A549 (cell line): ENCODE results near the gene GRID1. TPM values are rescaled to one million over a fixed set of nuclear protein-coding genes. Genes with fewer than 3 reads are reported as not detected.

Experiments used
- ATAC-seq, 2 experiments: fragments of 200-7000 bp in 1 of 2; fragments of >200 bp in 1 of 2; cut with Nextera tagmentation in 1 of 2; cut with Tn5 transposase in 1 of 2; 3 replicates each; pipeline versions ENCODE4 v1.8.0 to v1.9.1; 2018 to 2020; ENCODE audit warnings: mild to moderate bottlenecking in 1 of 2, moderate library complexity in 1 of 2
- CTCF ChIA-PET: fragments of 300-600 bp; sonication (Branson Sonifier 250); formaldehyde crosslinking; extraction: SDS; loops from one replicate; lab custom pipeline; 2021; ENCODE audit warnings: antibody characterized with exemption, inconsistent platforms; lab: Yijun Ruan, JAX
- POLR2A ChIA-PET: fragments of 350-600 bp; formaldehyde crosslinking; extraction: SDS; loops from one replicate; lab custom pipeline; 2021; ENCODE audit warnings: antibody characterized with exemption, inconsistent platforms; lab: Yijun Ruan, JAX
- DNase-seq, 2 experiments: peaks; one replicate each; pipeline versions ENCODE4 v3.0.0 to v3.0.0-alpha.2; 2011 to 2016; ENCODE audit warnings: low read depth in 1 of 2, low spot score in 1 of 2
- FAIRE-seq: peaks from 2 replicates; lab custom pipeline; 2011; peaks lifted over from hg19 to GRCh38; lab: Jason Lieb, UNC
- H3K27ac ChIP-seq, 2 experiments: fragments of >200 bp; sonication (Bioruptor Twin); formaldehyde crosslinking; 3 replicates each; pipeline ENCODE4 v1.5.1; 2016 to 2017
- H3K4me1 ChIP-seq: fragments of >200 bp; sonication (Bioruptor Twin); formaldehyde crosslinking; 3 replicates; pipeline ENCODE4 v1.6.1; 2016
- H3K4me2 ChIP-seq: fragments of >200 bp; sonication (Bioruptor Twin); formaldehyde crosslinking; 3 replicates; pipeline ENCODE4 v1.6.1; 2016
- H3K4me3 ChIP-seq: fragments of >200 bp; sonication (Bioruptor Twin); formaldehyde crosslinking; 3 replicates; pipeline ENCODE4 v1.5.1; 2016
- H3K9me3 ChIP-seq: fragments of >200 bp; sonication (Bioruptor Twin); formaldehyde crosslinking; 3 replicates; pipeline ENCODE4 v1.6.1; 2016
- EP300 ChIP-seq, 2 experiments: fragments of >200 bp; sonication (Bioruptor Twin); formaldehyde crosslinking; IDR thresholded peaks; 2 replicates in 1 of 2; 3 replicates in 1 of 2; pipeline ENCODE4 v1.6.1; 2016 to 2017
- ESRRA ChIP-seq: fragments of 150-350 bp; IDR thresholded peaks from 2 replicates; pipeline ENCODE4 v1.6.1; 2014; ENCODE audit warnings: mild to moderate bottlenecking, low read length, borderline replicate concordance
- FOSB ChIP-seq: fragments of 250-450 bp; sonication (Bioruptor Pico); IDR thresholded peaks from 2 replicates; pipeline ENCODE4 v1.5.0; 2020; ENCODE audit warnings: mild to moderate bottlenecking, moderate library complexity
- FOSL2 ChIP-seq, 2 experiments: fragments of 450-650 bp in 1 of 2; fragments of >200 bp in 1 of 2; sonication (Bioruptor Twin) in 1 of 2; formaldehyde crosslinking; IDR thresholded peaks; 2 replicates each; pipeline versions ENCODE4 v1.5.0 to v1.6.1; 2016 to 2020; ENCODE audit warnings: mild to moderate bottlenecking in 1 of 2, moderate library complexity in 1 of 2
- FOXS1 ChIP-seq: fragments of 250-450 bp; sonication (Bioruptor Pico); IDR thresholded peaks from 2 replicates; pipeline ENCODE4 v1.5.0; 2020; ENCODE audit warnings: mild to moderate bottlenecking, moderate library complexity
- GATA3 ChIP-seq: IDR thresholded peaks from 2 replicates; pipeline ENCODE4 v1.6.1; 2012; ENCODE audit warnings: borderline replicate concordance
- HDAC2 ChIP-seq: fragments of 200-600 bp; sonication (generic); IDR thresholded peaks from 2 replicates; pipeline ENCODE4 v1.6.1; 2016
- HEYL ChIP-seq: fragments of 250-450 bp; sonication (Bioruptor Pico); IDR thresholded peaks from 2 replicates; pipeline ENCODE4 v1.8.0; 2021; ENCODE audit warnings: mild to moderate bottlenecking, moderate library complexity
- HOXB5 ChIP-seq: fragments of 250-450 bp; sonication (Bioruptor Pico); IDR thresholded peaks from 2 replicates; pipeline ENCODE4 v1.5.0; 2020; ENCODE audit warnings: mild to moderate bottlenecking, moderate library complexity
- KDM1A ChIP-seq: fragments of 200-600 bp; sonication (generic); IDR thresholded peaks from 2 replicates; pipeline ENCODE4 v1.6.1; 2016; ENCODE audit warnings: low read depth, mild to moderate bottlenecking
- KDM5A ChIP-seq: fragments of 200-600 bp; sonication (generic); IDR thresholded peaks from 2 replicates; pipeline ENCODE4 v1.6.1; 2016; ENCODE audit warnings: antibody characterized with exemption, mild to moderate bottlenecking
- MAFK ChIP-seq: fragments of 450-650 bp; IDR thresholded peaks from 2 replicates; pipeline ENCODE4 v1.6.1; 2014; ENCODE audit not compliant: partially characterized antibody
- MAZ ChIP-seq: fragments of 150-350 bp; IDR thresholded peaks from 2 replicates; pipeline ENCODE4 v1.6.1; 2014; ENCODE audit warnings: antibody characterized with exemption, low read depth, low read length, borderline replicate concordance
- NFE2L2 ChIP-seq: fragments of 150-350 bp; conservative IDR thresholded peaks from 2 replicates; pipeline ENCODE4 v1.6.1; 2014; ENCODE audit warnings: low read length
- NR3C1 ChIP-seq: fragments of >200 bp; sonication (Bioruptor Twin); formaldehyde crosslinking; IDR thresholded peaks from 3 replicates; pipeline ENCODE4 v1.6.1; 2017
- RAD21 ChIP-seq, 2 experiments: fragments of >200 bp in 1 of 2; sonication (Bioruptor Twin) in 1 of 2; formaldehyde crosslinking in 1 of 2; IDR thresholded peaks in 1 of 2; conservative IDR thresholded peaks in 1 of 2; 2 replicates in 1 of 2; 3 replicates in 1 of 2; pipeline ENCODE4 v1.6.1; 2012 to 2018; ENCODE audit warnings: inconsistent platforms in 1 of 2
- RFX5 ChIP-seq: fragments of 450-650 bp; IDR thresholded peaks from 2 replicates; pipeline ENCODE4 v1.7.1; 2014; ENCODE audit warnings: antibody characterized with exemption, mild to moderate bottlenecking, moderate library complexity
- SMC3 ChIP-seq: fragments of >200 bp; sonication (Bioruptor Twin); formaldehyde crosslinking; IDR thresholded peaks from 3 replicates; pipeline ENCODE4 v1.6.1; 2018; ENCODE audit warnings: inconsistent platforms
- TFCP2L1 ChIP-seq: fragments of 250-450 bp; sonication (Bioruptor Pico); IDR thresholded peaks from 2 replicates; pipeline ENCODE4 v1.5.0; 2021; ENCODE audit warnings: mild to moderate bottlenecking
- TP53 ChIP-seq: fragments of 250-450 bp; sonication (Bioruptor Pico); IDR thresholded peaks from 2 replicates; pipeline ENCODE4 v1.5.0; 2021; ENCODE audit warnings: mild to moderate bottlenecking, moderate library complexity
- WGBS: methylation state at CpG from one replicate; pipeline ENCODE4 v1.1.6; 2017; ENCODE audit errors: missing lambda C conversion rate; 5-methylcytosine and 5-hydroxymethylcytosine counted together
- polyA plus RNA-seq, 4 experiments: library from polyadenylated mRNA; depleted of rRNA in 3 of 4; stranded (reverse); fragments of >200 nt; fragmentation: RNase III in 1 of 4; extraction: RNeasy Plus Mini Kit Qiagen cat#74134 plus additional on column Dnase treatment in 1 of 4; gene quantifications; 2 replicates in 3 of 4; 3 replicates in 1 of 4; pipeline ENCODE4 v1.2.3, GENCODE V29; 2011 to 2017
- TF ChIP-seq, protein P1 (sequence below): fragments of >200 bp; sonication (Bioruptor Twin); formaldehyde crosslinking; IDR thresholded peaks from 3 replicates; pipeline ENCODE4 v1.5.1; 2016
- TF ChIP-seq, protein P2 (sequence below): fragments of 250-450 bp; sonication (Bioruptor Pico); IDR thresholded peaks from 2 replicates; pipeline ENCODE4 v1.5.0; 2020; ENCODE audit warnings: low read depth, mild to moderate bottlenecking, moderate library complexity
- TF ChIP-seq, protein P3 (sequence below): IDR thresholded peaks from 2 replicates; pipeline ENCODE4 v1.6.1; 2012; ENCODE audit warnings: low read depth, borderline replicate concordance

The GRID1 gene
- polyA plus RNA-seq, 2 of the 4 experiments (the other 2 are of a cell fraction) = 0.14 to 0.30 TPM

DNA sequence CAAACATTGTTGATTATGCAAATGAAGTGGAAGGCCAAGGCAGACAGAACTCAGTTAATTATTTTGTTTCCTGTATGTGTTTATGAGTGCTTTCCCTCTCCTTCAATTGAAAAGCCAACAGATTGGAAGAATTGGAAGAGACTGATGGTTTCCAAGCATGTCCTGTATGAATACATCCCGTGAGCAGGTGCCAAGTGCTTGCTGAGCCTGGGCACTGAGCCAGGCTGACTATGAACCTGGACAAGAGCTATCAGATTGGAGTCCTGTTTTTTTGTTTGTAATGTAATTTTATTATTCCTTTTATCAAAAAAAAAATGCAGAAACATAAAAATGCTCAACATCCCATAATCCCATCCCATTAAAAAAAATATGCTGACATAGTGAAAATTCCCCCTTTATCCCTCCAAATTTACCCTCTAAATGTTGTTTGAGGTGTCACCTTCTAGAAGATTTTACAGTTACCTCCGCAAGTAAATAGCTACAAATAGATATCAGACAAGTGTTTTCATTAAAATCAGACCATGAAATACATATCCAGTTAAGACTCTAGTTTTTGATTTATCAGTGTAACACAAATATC lies 449.5 kb downstream of the GRID1 start:
- H3K4me1 ChIP-seq = no peaks in the 10 kb centered on the region
- no peaks in the 10 kb centered on the region for H3K9me3 ChIP-seq
- ChIA-PET CTCF (interaction anchor here (0.6 to 1.2 kb wide), 2 partner anchors 110 to 1117 kb away, joined by 3 to 6 read pairs; no protein-coding TSS in a partner anchor), POLR2A (no interaction called here)
- H3K27ac ChIP-seq = no peak overlapping the region
- H3K4me3 ChIP-seq = no peak overlapping the region
- H3K4me2 ChIP-seq = no peak overlapping the region
- FAIRE-seq (no peak), DNase-seq (no peak), ATAC-seq (no peak)
- 41% methylated on average over 2 of the region's 2 CpGs for whole genome bisulfite sequencing
- TF ChIP-seq MAFK (peak; percentile 92), NFE2L2 (no peak)

DNA sequence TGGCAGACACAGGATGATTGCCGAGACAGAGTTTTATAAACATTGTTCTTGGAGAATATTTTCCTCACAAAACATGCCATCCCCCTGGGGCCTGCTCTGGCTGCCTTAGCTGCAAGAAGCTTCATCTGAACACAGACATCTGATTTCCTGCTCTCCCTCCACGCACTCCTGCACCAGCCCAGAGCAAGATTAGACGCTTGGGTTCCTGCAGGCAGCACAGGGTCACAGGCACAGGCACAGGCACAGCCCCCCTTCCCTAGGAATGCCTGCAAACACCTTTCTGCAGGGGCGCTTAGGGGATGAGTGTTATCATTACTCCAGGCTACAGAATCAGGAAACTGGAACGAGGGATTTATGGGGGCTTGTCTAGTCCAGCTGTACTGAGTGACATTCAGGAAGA lies 450.3 kb downstream of the GRID1 start:
- ATAC-seq (no peak), FAIRE-seq (no peak)

DNA sequence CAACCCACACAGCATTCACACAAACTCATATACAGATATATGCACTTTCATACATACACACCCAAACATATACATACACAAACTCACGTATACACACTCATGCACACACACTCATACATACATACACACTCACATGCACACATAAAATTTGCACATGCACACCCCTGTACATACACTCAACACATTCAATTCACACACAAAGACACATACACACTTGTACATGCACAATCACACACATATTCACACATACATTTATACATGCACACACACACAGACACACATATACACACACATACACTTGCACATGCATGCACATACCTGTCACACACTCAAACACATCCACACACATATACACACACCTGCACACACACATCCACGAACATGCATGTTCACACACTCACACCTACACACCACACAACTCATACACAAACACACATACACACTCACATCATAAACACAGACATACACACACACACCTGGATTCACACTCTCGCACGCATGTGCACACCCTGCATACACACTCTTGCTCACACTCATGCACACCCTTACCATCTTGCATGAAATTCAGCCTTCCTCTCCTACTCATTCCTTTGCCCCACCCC lies 451.2 kb downstream of the GRID1 start:
- Histone ChIP-seq H3K9me3 (no peaks in the 10 kb centered on the region), H3K4me2 (no peak overlapping the region), H3K4me1 (no peaks in the 10 kb centered on the region), H3K27ac (no peak overlapping the region), H3K4me3 (no peak overlapping the region)
- no peak for FAIRE-seq
- ChIA-PET POLR2A (no interaction called here), CTCF (no interaction called here)
- no peak for DNase-seq
- TF ChIP-seq KDM5A = no peak
- 52% methylated on average over 4 of the region's 4 CpGs for WGBS
- no peak for ATAC-seq

More for the DNA sequence above, 450.3 kb downstream of the GRID1 start:
- no peak overlapping the region for H3K27ac ChIP-seq
- no peak overlapping the region for H3K4me3 ChIP-seq
- H3K4me1 ChIP-seq = no peaks in the 10 kb centered on the region
- CTCF ChIA-PET = no interaction called here
- 29% methylated on average over 5 of the region's 5 CpGs for WGBS
- H3K9me3 ChIP-seq = no peaks in the 10 kb centered on the region
- POLR2A ChIA-PET = no interaction called here
- no peak overlapping the region for H3K4me2 ChIP-seq
- DNase-seq = no peak
- no peak for TF ChIP-seq ESRRA
- no peak for TF ChIP-seq RFX5
- no peak for TF ChIP-seq GATA3
- TF ChIP-seq MAZ = no peak
- no peak for TF ChIP-seq TP53 (CRISPR knock-in tag)
- TF ChIP-seq, protein P1, sequence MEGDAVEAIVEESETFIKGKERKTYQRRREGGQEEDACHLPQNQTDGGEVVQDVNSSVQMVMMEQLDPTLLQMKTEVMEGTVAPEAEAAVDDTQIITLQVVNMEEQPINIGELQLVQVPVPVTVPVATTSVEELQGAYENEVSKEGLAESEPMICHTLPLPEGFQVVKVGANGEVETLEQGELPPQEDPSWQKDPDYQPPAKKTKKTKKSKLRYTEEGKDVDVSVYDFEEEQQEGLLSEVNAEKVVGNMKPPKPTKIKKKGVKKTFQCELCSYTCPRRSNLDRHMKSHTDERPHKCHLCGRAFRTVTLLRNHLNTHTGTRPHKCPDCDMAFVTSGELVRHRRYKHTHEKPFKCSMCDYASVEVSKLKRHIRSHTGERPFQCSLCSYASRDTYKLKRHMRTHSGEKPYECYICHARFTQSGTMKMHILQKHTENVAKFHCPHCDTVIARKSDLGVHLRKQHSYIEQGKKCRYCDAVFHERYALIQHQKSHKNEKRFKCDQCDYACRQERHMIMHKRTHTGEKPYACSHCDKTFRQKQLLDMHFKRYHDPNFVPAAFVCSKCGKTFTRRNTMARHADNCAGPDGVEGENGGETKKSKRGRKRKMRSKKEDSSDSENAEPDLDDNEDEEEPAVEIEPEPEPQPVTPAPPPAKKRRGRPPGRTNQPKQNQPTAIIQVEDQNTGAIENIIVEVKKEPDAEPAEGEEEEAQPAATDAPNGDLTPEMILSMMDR = no peak
- no peak for TF ChIP-seq HDAC2
- no peak for TF ChIP-seq HEYL (CRISPR knock-in tag)
- TF ChIP-seq RAD21 (conservative IDR thresholded peaks at IDR 0.05 in 1 of 2, IDR thresholded peaks at IDR 0.05 in 1 of 2) = no peak
- TF ChIP-seq FOSL2 (IDR thresholded peaks at IDR 0.05) = no peak
- no peak for TF ChIP-seq FOSL2 (CRISPR knock-in tag; IDR thresholded peaks at IDR 0.05)
- TF ChIP-seq FOSB (CRISPR knock-in tag) = no peak
- no peak for TF ChIP-seq KDM1A
- TF ChIP-seq NR3C1 = no peak
- no peak for TF ChIP-seq SMC3
- no peak for TF ChIP-seq FOXS1
- TF ChIP-seq, protein P2, sequence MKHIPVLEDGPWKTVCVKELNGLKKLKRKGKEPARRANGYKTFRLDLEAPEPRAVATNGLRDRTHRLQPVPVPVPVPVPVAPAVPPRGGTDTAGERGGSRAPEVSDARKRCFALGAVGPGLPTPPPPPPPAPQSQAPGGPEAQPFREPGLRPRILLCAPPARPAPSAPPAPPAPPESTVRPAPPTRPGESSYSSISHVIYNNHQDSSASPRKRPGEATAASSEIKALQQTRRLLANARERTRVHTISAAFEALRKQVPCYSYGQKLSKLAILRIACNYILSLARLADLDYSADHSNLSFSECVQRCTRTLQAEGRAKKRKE (CRISPR knock-in tag) = no peak
- TF ChIP-seq EP300 (IDR thresholded peaks at IDR 0.05) = no peak
- TF ChIP-seq HOXB5 (CRISPR knock-in tag) = no peak
- TF ChIP-seq, protein P3, sequence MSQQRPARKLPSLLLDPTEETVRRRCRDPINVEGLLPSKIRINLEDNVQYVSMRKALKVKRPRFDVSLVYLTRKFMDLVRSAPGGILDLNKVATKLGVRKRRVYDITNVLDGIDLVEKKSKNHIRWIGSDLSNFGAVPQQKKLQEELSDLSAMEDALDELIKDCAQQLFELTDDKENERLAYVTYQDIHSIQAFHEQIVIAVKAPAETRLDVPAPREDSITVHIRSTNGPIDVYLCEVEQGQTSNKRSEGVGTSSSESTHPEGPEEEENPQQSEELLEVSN = no peak
- no peak for TF ChIP-seq TFCP2L1 (CRISPR knock-in tag)
